Erythroblast (primary cell): ENCODE results near the gene TOX3.

ENCODE experiments used
- DNase-seq, 2 experiments: peaks; one replicate each; lab custom pipeline; 2025; lab: John Stamatoyannopoulos, UW
- GATA1 ChIP-seq: IDR thresholded peaks from 2 replicates; pipeline ENCODE4 v1.6.1; 2011; ENCODE audit warnings: low read depth, mild to moderate bottlenecking, control low read depth, low read length, moderate library complexity
- POLR2A ChIP-seq: IDR thresholded peaks from 2 replicates; pipeline ENCODE4 v1.6.1; 2011; ENCODE audit warnings: mild to moderate bottlenecking, low read length

Gene TOX3

DNA sequence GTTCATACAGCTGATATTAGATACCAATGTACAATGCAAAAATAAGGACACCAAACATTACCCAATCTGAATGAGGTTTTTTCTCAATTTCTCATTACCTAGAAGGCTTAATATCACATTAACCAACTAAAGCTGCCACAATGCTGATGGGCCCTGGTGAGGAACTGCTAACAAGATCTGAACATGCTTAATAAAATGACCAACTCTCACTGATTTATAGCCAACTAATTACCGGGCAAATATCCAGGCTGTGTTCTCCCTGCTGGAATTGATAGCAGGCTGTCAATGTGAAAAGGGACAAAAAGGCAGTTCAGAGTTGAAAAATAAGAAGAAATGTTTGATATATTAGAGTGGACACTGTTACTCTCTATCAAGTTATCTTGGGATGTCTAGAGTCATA lies 124.6 kb downstream of the TOX3 start:
- TF ChIP-seq GATA1 (no peak), POLR2A (no peak)
- DNase-seq, result no peak

DNA sequence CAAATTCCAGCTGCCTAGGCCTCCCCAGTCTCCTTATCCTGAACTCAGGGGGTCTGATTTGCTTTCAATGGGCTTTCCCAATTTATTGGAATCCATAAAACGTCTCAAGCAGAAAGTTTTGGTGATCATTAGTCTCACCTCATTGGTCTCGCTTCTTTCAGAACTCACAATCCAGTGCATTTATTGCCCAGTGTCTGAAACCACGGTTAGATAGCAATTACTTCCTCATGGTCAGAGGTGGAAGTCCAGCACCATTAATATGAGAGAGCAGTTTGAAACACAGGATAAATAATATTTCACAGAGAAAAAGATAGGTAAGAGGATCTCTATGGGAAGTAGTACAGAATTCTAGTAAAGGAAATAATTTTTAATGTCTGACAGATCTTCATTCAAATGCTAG lies 128.7 kb downstream of the TOX3 start:
- DNase-seq, result no peak
- TF ChIP-seq GATA1 (no peak), POLR2A (no peak)

DNA sequence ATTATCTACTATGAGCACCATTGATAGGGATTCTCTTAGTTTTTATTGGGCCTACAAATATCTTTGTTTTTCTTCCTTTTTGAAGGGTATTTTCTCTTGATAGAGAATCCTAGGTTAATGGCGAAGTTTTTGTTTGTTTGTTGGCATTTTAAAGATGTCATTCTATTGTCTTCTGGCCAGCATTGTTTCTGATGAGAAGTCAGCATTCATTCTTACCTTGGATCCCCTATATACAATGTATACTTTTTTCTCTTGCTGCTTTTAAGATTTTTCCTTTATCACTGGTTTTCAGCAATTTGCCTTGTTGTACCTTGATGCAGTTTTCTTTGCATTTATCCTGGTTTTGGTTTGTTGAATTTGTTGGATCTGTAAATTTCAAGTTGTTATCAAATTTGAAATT lies 130.1 kb downstream of the TOX3 start:
- TF ChIP-seq POLR2A, result no peak
- no peak for TF ChIP-seq GATA1
- no peak for DNase-seq

DNA sequence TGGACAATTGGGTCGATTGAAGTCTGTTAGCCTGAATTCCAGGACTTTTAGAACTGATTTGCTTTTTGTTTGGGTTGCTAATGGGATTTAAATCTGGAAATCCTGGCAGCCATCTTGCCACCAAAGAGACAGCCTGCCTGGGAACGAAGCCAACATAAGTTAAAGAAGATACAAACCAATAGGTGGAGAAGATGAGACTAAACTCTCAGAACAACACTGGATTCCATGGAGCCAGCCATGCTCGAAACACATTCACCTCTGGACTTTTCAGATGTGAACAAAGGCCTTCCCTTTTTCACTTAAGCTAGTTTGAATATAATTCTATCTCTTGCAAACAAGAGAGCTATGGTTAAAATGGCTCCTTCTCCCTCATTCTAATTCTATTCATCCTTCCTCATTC lies 135.9 kb downstream of the TOX3 start:
- no peak for DNase-seq
- TF ChIP-seq POLR2A (no peak), GATA1 (no peak)

DNA sequence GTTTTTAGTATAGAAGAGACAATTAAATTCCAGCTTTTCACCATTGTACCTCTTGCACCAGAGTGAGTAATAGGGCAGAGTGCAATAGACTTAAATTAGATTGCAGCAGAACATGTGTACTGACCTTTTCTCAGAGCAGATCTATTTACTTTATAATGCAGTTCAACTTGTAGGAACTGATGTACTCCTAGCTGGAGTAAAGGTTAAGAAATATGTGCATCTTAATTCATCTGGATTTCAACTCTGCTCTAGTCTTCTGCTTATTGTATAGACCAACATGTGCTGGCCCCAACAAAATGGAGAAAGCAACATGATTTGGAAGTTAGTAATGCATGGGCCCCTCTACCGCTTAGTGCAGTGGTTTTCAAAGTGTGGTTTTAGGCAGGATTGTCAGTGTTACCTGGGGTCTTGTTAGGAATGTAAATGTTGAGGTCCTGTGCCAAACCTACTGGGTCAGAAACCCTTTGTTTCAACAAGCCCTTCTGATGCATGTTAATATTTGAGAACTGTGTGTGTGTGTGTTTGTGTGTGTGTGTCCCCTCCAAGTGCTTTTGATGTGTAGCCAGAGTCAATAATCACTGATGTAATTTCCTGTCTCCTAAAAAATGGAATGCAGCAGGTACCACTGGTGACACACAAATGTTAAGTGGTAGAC lies 138.6 kb downstream of the TOX3 start:
- TF ChIP-seq POLR2A, result no peak
- TF ChIP-seq GATA1, result no peak
- DNase-seq, result no peak

DNA sequence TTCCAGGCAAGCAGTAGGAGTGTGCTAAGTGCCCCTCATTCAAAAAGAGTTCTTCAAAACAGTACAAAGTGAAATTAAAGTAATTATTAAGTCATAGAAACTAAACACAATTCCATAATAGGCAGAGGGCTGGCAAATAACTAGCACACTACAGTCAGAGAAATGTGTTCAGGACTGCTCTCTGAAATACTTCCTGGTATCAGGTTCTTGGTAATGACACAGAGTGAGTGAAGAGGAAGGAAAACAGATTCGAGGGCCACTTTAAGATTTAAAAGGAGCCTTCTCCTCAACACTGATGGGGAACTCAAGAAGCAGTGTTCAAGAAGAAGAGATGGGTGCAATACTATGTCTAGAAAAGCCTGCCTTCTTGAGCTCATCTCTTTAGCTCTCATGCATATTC lies 139.2 kb downstream of the TOX3 start:
- TF ChIP-seq POLR2A (no peak), GATA1 (no peak)
- no peak for DNase-seq

DNA sequence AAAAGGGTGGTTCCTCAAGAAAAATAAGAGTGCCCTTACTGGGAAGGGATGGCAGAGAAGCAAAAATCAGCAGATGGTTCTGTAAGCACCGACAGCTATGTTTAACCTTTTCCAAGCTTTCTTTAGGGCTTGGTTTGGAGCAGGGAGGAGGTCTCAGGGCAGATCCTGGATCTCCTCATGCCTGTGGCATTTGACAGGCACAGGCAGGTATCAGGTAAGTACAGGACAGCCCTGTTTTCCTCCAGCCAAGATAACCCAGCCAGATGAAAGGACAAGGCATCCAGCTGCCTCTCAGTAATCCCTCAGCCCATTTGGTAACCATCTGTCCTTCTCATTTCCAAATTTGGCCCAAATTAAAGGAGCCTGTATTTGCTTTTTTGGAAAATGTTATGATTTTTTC lies 141.5 kb downstream of the TOX3 start:
- no peak for DNase-seq
- TF ChIP-seq GATA1, result no peak
- TF ChIP-seq POLR2A, result no peak

DNA sequence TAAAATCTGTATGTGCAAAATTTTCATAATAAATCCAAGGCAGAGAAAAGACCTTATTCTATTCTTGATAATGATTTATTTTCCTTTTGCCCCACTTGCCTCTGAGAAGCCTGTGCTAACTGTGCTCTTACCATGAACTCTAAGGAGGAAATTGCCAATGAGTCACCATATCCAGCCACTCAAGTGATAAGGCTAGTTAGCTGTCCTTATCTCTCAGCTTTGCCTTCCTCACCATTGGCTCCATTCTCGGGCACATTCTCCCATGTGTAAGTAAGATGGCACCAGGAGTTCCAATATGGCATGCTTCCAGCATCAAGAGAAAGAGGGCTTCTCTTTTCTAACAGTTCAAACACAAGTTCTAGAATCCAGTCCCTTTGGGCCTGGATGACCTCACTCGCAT lies 142.4 kb downstream of the TOX3 start:
- no peak for DNase-seq
- TF ChIP-seq POLR2A, result no peak

DNA sequence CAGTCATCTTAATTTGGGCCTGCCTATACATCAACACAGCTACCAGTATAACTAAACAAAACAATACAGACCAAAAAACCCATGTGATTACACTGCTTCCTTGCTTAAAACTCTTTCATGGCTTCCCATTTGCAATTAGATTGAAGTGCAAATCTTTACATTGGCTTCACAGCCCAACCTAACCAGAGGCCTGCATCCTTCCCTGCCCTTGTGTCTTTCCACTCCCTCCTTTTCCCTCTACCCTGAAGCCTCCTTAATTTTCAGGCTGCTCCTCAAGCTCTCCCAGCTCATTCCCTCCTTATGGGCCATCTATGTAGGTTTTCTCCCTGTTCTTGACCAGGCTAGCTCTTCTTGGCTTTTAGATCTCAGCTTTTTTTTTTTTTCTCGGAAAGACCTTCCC lies 147.8 kb downstream of the TOX3 start:
- TF ChIP-seq GATA1 (no peak), POLR2A (no peak)
- no peak for DNase-seq

DNA sequence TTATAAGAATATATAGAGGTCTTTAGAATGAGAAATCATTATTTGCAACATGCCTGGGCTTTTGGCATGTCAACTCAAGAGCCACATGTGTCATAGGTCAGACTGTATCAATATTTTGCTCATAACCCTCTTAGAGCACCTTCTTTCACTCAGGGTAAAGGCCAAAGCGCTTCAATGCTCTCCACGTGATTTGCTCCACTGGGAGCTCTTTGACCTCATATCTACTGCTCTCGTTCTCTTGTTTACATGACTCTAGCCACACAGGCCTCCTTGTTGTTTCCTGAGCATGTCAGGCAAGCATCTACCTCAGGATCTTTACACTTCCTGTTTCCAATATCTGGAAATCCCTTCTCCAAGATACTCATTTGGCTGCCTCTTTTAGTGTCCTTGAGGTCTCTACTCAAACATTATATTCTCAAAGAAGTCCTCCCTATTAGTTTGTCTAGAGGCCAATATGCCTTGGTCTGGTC lies 148.4 kb downstream of the TOX3 start:
- TF ChIP-seq POLR2A (no peak), GATA1 (no peak)
- no peak for DNase-seq

DNA sequence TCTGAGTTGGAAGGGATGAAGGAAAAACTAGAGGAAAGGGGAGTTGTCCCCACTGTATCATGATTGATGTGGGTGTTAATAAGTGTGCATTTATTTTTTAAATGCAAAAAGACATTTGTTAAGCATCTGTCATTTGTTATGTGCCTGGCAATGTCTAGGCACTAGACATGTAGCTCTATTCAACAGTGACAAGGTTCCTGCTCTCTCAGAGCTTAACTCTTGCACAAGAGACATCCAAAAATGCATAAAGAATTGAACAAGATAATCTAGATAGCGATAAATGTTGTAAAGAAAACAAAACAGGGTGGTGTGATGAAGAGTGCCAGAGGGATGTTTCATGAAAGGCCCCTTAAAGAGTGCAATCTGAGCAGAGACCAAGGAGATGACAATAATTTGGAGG lies 148.9 kb downstream of the TOX3 start:
- TF ChIP-seq GATA1 (no peak), POLR2A (no peak)
- no peak for DNase-seq

DNA sequence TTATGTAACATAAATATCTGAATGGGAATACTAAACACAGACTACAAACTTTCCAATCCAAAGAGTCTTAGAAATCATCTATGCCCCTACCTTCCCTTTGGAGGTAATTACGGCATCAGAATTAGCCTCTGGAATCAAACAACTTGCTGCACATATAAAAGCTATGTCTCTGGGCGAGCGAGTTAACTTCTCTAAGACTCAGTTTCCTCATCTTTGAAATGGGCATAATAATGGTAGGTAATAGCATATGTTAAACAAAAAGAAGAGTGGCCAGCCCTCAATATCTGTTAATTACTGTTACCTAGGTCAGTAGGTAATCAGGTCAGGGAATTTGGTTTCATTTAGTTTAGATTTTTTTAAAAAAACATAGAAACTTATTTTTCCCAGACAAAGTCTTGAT lies 153.5 kb downstream of the TOX3 start:
- TF ChIP-seq GATA1, result no peak
- no peak for TF ChIP-seq POLR2A
- no peak for DNase-seq

DNA sequence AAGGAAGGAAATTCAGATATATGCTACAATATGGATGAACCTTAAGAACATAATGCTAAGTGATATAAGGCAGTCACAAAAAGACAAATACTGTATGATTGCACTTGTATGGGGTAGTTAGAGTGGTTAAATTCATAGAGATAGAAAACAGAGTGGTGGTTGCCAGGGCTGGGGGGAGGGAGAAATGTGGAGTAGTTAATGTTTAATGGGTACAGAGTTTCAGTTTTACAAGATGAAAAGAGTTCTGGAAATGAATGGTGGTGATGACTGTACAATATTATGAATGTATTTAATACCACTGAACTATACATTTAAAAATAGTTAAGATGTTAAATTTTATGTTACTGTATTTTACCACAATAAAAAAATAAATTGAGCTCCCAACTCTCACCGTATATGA lies 157.9 kb downstream of the TOX3 start:
- TF ChIP-seq GATA1, result no peak
- no peak for TF ChIP-seq POLR2A
- DNase-seq, result no peak
